GM12878 (cell line): ENCODE results near the gene PCSK1. TPM values are rescaled to one million over a fixed set of nuclear protein-coding genes. Genes with fewer than 3 reads are reported as not detected.

ENCODE experiments used
- CREB1 ChIP-seq: IDR thresholded peaks from 2 replicates; pipeline ENCODE4 v1.6.1; 2012; ENCODE audit warnings: low read depth, mild to moderate bottlenecking, inconsistent platforms
- CREM ChIP-seq: IDR thresholded peaks from 2 replicates; pipeline ENCODE4 v1.6.1; 2014; ENCODE audit warnings: antibody characterized with exemption, low read depth
- E2F8 ChIP-seq: fragments of 450-650 bp; IDR thresholded peaks from 2 replicates; pipeline ENCODE4 v1.6.1; 2018; ENCODE audit warnings: mild to moderate bottlenecking, low read depth, moderate library complexity; ENCODE audit not compliant: partially characterized antibody
- E4F1 ChIP-seq: fragments of 450-650 bp; IDR thresholded peaks from 2 replicates; pipeline ENCODE4 v1.6.1; 2018; ENCODE audit warnings: borderline replicate concordance, mild to moderate bottlenecking; ENCODE audit not compliant: partially characterized antibody
- EGR1 ChIP-seq, 2 experiments: IDR thresholded peaks; 1 replicate in 1 of 2; 2 replicates in 1 of 2; pipeline ENCODE4 v1.6.1; 2011 to 2012; ENCODE audit warnings: low read depth in 2 of 2, low read length in 2 of 2, borderline replicate concordance in 1 of 2, mild to moderate bottlenecking in 1 of 2, moderate library complexity in 1 of 2
- NBN ChIP-seq: fragments of 450-650 bp; IDR thresholded peaks from 2 replicates; pipeline ENCODE4 v1.6.1; 2016
- RBBP5 ChIP-seq: fragments of 200-600 bp; sonication (generic); conservative IDR thresholded peaks from 2 replicates; pipeline ENCODE4 v1.6.1; 2016
- RUNX3 ChIP-seq: IDR thresholded peaks from 2 replicates; pipeline ENCODE4 v1.6.1; 2012; ENCODE audit warnings: low read length, inconsistent platforms
- polyA plus RNA-seq, 11 experiments: library from polyadenylated mRNA; depleted of rRNA in 4 of 11; unstranded in 6 of 11; stranded (reverse) in 5 of 11; fragments of >200 nt; fragmentation: Nextera tagmentation in 4 of 11; fragmentation: Illumina TruSeq in 1 of 11; extraction: Ambion mirVana in 4 of 11; extraction: Trizol in 1 of 11; gene quantifications; 1 replicate in 1 of 11; 2 replicates in 10 of 11; pipeline versions ENCODE4 v1.2.1 to v1.2.3, GENCODE V29; 2011 to 2016; ENCODE audit warnings: inconsistent platforms in 2 of 11, missing spikeins in 2 of 11, low read depth in 1 of 11
- total RNA-seq, 4 experiments: library from RNA; depleted of rRNA in 3 of 4; stranded (reverse); fragments of >200 nt in 3 of 4; fragmentation: Illumina TruSeq in 1 of 4; extraction: Trizol in 1 of 4; gene quantifications; 2 replicates each; pipeline versions ENCODE4 v1.2.1 to v1.2.3, GENCODE V29; 2013 to 2021

The PCSK1 gene
- total and polyA plus RNA-seq, 10 of the 15 experiments (the other 5 are each of a cell fraction or from before 2014, with no cell fraction given): 0.03 to 0.24 (median 0.07) TPM; not detected in 4

- TF ChIP-seq E4F1 (no peak), E2F8 (no peak), RUNX3 (peak; percentile 30; the same call in 1 of the 2 replicates), RBBP5 (no peak), NBN (0 out of 2 replicates have a peak, but pooled peaks have one; percentile 35), CREB1 (no peak), EGR1 (IDR thresholded peaks at IDR 0.05; ENCODE audit: borderline replicate concordance in 1 of 2, low read depth in 2 of 2, low read length in 2 of 2) (no peak), CREM (peak; percentile 32; the same call in 1 of the 2 replicates)
Measured at GRCh38 chr5:96439477-96440184, 6.6 kb upstream of the PCSK1 start (continued).
